ENCODE results near the gene CLEC18A. TPM values are rescaled to one million over a fixed set of nuclear protein-coding genes. Genes with fewer than 3 reads are reported as not detected.
"Not testable (repeated sequence)": the region's sequence is repeated elsewhere in the genome, so short reads cannot be mapped to it uniquely, and the experiment has no call there.

The CLEC18A gene
- 0.82 and 0.89 TPM in 2 replicates for total RNA-seq

- intact Hi-C loops (cut with micrococcal nuclease): not testable (repeated sequence)
Measured at GRCh38 chr16:69951017-69951671, at the start of gene CLEC18A. Gene CLEC18A (plus strand): TSS chr16:69951334. CDS start chr16:69951367, 33 bp downstream.

DNA sequence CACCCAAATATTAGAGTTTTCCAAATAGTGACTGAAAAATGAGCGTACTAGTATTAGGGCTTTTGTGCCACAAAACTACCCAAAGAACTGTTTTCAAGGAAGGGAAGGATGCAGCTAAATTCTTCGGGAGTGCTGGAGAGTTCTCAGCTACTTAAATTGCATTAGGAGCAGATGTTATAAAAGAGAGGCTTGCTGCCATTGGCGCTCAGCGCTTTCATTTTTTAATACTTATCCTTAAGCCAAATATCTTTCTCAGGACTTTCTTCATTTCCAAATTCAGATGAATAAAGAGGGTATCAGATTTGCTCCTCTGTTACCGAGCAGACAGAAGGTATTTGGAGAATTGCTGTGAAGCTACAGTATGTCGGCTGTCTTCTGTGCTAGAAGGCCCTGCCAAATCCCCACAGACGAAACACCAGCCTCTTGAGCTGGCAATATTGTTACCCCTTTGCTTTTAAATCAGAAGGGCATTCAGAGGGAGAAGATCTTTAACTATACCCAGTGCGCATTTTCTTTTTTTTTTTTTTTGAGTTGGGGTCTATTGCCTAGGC is 47.2 kb upstream of the CLEC18A start:
- intact Hi-C loops (cut with micrococcal nuclease): no loop called here

DNA sequence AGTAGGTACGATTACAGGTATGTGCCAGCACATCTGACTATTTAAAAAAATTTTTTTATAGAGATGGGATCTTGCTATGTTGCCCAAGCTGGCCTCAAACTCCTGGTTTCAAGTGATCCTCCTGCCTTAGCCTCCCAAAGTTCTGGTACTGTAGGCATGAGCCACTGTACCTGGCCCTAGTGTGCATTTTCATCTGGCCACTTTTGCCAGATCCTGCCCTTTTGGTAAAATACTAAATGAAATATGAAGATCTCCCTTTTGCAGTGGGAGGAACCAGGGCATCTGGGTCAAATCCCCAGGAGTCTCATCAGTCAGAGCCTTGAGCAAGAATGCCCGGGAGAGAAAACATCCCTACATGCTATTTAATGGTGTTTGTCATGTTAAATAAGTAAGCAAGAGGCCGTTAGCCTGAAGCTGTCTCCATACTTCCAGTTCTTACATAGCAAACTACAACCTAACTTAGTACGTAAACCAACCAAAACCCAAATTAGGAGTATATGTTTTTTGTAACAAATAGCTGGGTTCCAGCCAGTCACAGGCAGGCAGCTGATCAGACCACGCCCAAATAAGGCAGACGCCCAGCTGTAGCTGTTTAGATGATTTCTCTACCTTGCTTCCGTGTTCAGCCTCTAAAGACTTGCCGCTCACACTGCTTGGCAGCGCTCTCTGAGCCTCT is 46.5 kb upstream of the CLEC18A start:
- intact Hi-C loops (cut with micrococcal nuclease): no loop called here

DNA sequence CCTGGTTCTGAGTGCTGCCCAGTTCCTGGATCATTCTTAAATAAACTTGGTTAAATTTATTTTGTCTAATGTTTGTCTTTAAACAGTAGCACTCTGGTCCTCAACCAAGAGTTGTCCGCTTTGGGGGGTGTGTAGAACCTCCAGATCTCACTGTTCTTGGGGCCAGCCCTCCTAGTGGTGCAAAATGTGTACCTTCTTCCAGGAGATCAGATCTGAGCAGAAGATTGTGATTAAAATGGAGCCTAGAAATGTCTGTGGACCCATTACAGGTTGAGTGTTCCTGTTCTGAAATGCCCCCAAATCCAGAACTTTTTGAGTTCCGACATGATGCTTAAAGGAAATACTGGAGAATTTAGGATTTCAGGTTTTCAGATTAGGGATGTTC is 46.0 kb upstream of the CLEC18A start:
- intact Hi-C loops (cut with micrococcal nuclease): no loop called here

- intact Hi-C loops (cut with micrococcal nuclease): no loop called here
Measured at GRCh38 chr16:69906838-69907401, 44.2 kb upstream of the CLEC18A start.

DNA sequence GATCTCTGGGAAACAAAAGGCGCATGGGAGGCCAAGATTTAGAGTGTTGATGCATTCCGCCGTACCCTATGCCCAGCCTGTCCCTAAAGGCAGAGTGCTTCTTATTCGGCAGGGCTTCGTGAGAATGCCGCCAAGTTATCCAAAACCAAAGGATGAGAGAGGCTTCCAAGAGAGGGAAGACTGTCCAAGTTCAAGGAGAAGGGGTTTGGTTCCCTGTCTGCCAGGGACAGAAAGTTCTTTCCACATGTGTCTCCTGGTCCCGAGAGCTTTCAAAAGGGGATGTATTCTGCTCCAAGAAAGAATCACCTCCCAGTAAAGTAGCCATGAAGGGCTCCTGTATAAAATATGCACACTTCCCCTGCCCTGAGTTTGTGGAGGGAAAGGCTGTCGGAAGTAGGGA is 42.1 kb upstream of the CLEC18A start:
- intact Hi-C loops (cut with micrococcal nuclease): no loop called here

GRCh38 chr16:69909760-69910159 is 41.4 kb upstream of the CLEC18A start:
- intact Hi-C loops (cut with micrococcal nuclease): no loop called here

DNA sequence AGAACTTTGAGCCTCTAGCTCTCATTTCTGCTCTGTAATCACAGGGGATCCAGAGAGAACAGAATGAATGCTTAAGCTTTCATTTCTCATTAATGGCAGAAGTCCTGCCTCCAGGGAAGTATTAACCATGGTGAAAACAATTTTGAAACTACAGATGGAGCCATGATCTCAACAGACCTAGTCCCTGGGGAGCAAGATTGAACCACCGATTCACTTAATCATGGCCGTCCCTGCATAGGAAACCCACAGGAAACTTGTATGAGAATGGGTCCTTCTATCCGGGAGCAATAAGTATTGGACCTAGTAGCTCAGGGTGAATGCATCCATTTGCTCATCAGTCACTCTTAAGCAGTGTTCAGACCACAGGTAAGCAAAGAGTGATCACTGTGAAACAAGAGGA is 40.2 kb upstream of the CLEC18A start:
- intact Hi-C loops (cut with micrococcal nuclease): no loop called here

- intact Hi-C loops (cut with micrococcal nuclease): no loop called here
Measured at GRCh38 chr16:69916462-69916861, 34.7 kb upstream of the CLEC18A start.

GRCh38 chr16:69917311-69917710 is 33.8 kb upstream of the CLEC18A start:
- intact Hi-C loops (cut with micrococcal nuclease): no loop called here

DNA sequence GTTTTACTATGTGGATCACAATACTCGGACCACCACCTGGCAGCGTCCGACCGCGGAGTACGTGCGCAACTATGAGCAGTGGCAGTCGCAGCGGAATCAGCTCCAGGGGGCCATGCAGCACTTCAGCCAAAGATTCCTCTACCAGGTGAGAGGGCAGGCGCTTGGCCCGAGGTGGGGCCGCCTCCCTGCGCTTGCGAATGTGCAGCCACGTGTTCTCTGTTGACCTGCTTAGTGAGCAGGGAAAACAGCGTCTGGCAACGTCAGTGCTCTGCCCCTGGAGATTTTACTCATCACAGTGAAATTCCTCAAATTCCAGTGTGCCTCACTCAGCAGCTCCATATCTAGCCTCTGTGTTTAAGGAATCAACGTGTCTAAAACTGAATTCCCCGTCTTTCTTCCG is 33.4 kb upstream of the CLEC18A start:
- intact Hi-C loops (cut with micrococcal nuclease): no loop called here

DNA sequence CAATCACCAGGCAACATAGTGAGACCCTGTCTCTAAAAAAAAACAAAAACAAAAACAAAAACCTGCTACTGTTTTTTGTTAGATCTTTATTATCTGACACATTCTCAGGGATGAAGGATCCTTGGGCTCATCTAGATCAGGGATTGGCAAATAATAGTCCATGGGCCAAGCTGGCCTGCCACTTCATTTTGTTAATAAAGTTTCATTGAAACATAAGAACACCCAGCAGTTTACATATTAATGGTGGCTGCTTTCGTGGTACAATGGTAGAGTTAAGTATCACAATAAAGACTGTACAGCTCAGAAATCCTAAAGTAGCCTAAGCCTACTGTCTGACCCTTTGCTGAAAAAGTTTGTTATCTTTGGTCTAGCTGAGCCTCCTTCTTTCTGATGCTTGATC is 32.9 kb upstream of the CLEC18A start:
- intact Hi-C loops (cut with micrococcal nuclease): no loop called here

DNA sequence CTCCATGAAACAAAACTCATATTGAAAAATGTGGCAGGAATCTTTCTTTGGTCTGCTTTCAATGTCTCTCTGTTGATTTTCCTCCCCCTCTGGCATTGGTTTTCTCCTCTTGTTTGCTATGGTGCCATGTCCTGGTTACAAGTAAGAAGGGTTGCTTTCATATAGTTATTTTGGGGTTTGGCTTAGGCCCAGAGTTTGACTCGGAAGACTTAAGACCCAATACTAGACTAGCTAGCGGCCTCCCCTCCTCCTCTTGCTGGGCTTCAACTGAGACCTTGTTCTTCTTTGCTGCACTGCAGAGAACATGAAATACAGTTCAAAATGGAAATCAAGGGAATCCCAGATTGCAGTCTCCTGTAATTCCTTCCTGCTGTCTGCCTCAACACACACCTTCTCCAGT is 30.0 kb upstream of the CLEC18A start:
- intact Hi-C loops (cut with micrococcal nuclease): no loop called here

GRCh38 chr16:69922200-69922599 is 28.9 kb upstream of the CLEC18A start:
- intact Hi-C loops (cut with micrococcal nuclease): no loop called here

- intact Hi-C loops (cut with micrococcal nuclease): no loop called here
Measured at GRCh38 chr16:69924041-69924775, 26.9 kb upstream of the CLEC18A start.

DNA sequence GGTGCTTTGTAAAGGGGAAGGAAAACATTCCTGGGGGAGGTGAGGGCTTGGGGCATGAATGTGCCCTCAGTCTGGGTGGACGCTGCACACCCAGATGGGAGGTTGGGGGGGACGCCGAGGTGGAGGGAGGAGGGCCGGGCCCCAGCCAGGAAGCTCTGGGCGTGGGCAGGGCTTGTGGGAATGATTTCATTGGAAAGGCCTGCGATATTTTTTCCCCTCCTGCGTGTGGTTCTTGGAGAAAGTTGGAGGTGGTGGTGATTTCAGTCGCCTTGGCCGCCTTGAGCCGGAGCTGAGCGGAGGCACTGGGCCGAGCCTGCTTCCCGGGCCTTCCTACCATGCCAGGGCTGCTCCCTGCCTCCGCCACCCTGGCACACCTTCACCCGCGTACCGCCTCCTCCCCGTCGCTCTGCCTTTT is 26.4 kb upstream of the CLEC18A start:
- intact Hi-C loops (cut with micrococcal nuclease): no loop called here

GRCh38 chr16:69925311-69925710 is 25.8 kb upstream of the CLEC18A start:
- intact Hi-C loops (cut with micrococcal nuclease): no loop called here

DNA sequence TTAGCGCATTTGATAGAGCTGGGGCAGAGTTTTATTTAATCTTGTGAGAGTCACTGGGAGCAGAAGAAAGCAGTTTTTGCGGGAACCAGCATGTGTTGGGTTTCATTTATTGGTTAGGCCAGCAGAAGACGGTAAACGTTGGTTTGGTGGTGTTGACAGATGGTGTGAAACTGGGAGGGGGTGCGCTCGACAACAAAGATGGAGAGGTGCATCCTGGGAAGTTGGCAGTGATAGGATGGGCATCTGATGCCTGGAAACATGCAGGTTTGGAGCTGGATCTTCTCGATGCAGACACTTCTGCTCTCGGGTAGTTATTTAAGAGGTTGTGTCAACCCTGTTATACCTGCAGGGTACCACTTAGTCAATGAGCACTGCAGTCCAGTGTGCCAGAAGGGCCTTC is 24.9 kb upstream of the CLEC18A start:
- intact Hi-C loops (cut with micrococcal nuclease): no loop called here

- intact Hi-C loops (cut with micrococcal nuclease): no loop called here
Measured at GRCh38 chr16:69927056-69927757, 23.9 kb upstream of the CLEC18A start.

DNA sequence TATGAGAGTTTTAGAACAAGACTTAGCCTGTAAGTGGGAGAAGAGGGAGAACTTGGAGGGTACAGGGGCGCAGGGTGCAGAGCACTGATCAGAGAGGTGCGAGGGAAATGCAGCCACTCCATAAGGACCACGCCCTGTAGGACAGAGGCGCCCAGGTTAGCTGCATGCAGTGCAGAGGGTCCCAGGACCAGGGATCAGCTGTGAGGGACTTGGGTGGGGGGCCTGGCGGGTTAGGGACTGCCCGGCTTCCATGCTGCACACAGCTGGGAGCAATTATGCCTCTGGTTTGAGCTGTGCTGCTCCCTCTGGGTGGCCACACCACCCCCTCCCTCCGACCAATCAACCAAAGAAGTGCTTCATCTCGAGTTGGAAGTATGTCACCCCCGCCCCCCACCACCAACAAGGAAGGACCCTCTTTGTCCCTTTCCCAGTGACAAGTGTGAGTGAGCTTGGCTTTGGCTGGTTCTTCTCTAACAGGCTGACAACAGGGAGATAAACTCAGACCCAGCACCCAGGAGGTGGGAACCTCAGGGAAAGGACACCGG is 22.2 kb upstream of the CLEC18A start:
- intact Hi-C loops (cut with micrococcal nuclease): no loop called here

DNA sequence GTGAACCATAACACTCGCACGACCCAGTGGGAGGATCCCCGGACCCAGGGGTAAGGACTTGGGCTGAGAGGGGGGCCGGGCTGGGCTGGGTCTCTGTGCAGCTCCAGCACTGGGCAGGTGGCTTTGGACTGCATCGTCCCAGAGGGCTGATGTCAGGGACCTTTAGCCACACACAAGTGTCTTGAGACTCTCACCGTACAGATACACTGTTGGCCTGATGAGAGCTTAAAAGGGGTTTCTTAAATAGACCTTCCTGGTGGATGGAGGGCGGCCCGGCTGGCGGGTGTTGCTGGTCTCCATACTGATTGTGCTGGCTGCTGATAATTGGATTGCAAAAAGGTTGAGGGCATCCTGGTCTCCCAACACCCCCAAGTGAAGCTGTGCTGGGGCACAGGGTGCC is 21.7 kb upstream of the CLEC18A start:
- intact Hi-C loops (cut with micrococcal nuclease): no loop called here

Data from T-helper 2 cell treated with Interferon-gamma antibody and Interleukin-4, amounts not matched to agents 100 ng/mL and 5 ng/mL, for 36 hours (primary cell).